Right lobe of liver (tissue), 6 donors: ENCODE results near the gene TFF2. TPM values are rescaled to one million over a fixed set of nuclear protein-coding genes. Genes with fewer than 3 reads are reported as not detected.

Experiments
- ATAC-seq, 4 donors: fragments of 200-7000 bp; cut with Tn5 transposase; one replicate each; pipeline ENCODE4 v1.9.1; 2020; ENCODE audit warnings: mild to moderate bottlenecking in 4 of 4, moderate library complexity in 4 of 4
- DNase-seq, 3 donors: peaks; one replicate each; pipeline ENCODE4 v3.0.0-alpha.2; 2020
- H3K27ac ChIP-seq, 3 donors: fragments of 200-600 bp; one replicate each; pipeline ENCODE4 v1.8.0; 2022
- H3K27me3 ChIP-seq, 2 donors: fragments of 200-600 bp; one replicate each; pipeline ENCODE4 v1.8.0; 2022
- H3K36me3 ChIP-seq, 4 donors: fragments of 200-600 bp; sonication (generic) in 1 of 4; one replicate each; pipeline versions ENCODE4 v1.5.1 to v1.8.0; 2017 to 2022; ENCODE audit warnings: control low read depth in 1 of 4
- H3K4me1 ChIP-seq, 4 donors: fragments of 200-600 bp; sonication (generic) in 1 of 4; one replicate each; pipeline versions ENCODE4 v1.5.1 to v1.8.0; 2017 to 2022; ENCODE audit warnings: control low read depth in 1 of 4
- H3K4me3 ChIP-seq, 3 donors: fragments of 200-600 bp; one replicate each; pipeline ENCODE4 v1.8.0; 2022
- H3K9me3 ChIP-seq, 4 donors: fragments of 200-600 bp; sonication (generic) in 1 of 4; one replicate each; pipeline versions ENCODE4 v1.5.1 to v1.8.0; 2017 to 2022; ENCODE audit warnings: control low read depth in 1 of 4
- CTCF ChIP-seq, 4 donors: fragments of 200-600 bp in 3 of 4; fragments of 450-650 bp in 1 of 4; IDR thresholded peaks; one replicate each; pipeline versions ENCODE4 v1.5.1 to v1.8.0; 2016 to 2022; ENCODE audit warnings: antibody characterized with exemption in 4 of 4, mild to moderate bottlenecking in 2 of 4
- POLR2A ChIP-seq: fragments of 450-650 bp; IDR thresholded peaks from one replicate; pipeline ENCODE4 v1.6.1; 2017; ENCODE audit warnings: antibody characterized with exemption, mild to moderate bottlenecking
- WGBS: methylation state at CpG from one replicate; pipeline ENCODE4 v1.1.6; 2018; ENCODE audit warnings: low coverage, low lambda C conversion rate; ENCODE audit not compliant: insufficient coverage; ENCODE audit errors: missing lambda C conversion rate; 5-methylcytosine and 5-hydroxymethylcytosine counted together
- intact Hi-C, 2 donors: fragments of 100-400 bp; cut with DNase I; formaldehyde crosslinking; loops; one replicate each; pipeline versions ENCODE4 v1.11.2 to v1.14.1; 2022
- total RNA-seq, 6 experiments: library from RNA; depleted of rRNA in 2 of 6; stranded (reverse); fragments of >200 nt in 2 of 6; fragmentation: NEBNext Ultra II Directional in 3 of 6; extraction: Animal tissue kit (Norgen Biotek cat#: 25700) in 3 of 6; gene quantifications; one replicate each; pipeline versions ENCODE4 v1.1.0 to v1.2.4, GENCODE V29; 2016 to 2023
- donor health status: DM: no; HTN: yes; CAD: no.
- donor health status: DM: no; HTN: no; CAD: no.
- donor health status: DM: no; HTN: no; CAD: no.
- donor health status: DM: no; HTN: yes; CAD: no.
- donor health status: DM: no; HTN: yes; CAD: no.

TFF2 gene
- total RNA-seq, 6 experiments from 2014 or later: 0.29 to 0.61 (median 0.49) TPM; not detected in 2

DNA sequence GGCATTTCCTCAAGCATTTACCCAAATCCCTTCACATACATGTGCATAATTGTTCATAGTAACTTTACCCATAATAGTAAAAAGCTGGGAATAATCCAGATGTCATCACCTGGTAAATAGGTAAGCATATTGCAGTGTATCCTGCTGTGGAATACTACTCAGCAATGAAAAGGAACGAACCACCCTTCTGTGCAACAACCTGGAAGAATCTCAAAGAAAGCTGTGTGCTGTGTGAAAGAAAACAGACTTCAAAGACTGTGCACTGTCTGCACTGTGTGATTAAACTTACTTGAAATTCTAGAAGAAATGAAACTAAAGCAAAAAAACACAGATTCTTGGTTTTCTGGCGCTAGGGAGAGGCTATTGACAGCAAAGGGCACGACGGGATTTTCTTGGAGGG, 13.5 kb downstream of the TFF2 start:
- Histone ChIP-seq H3K4me3 (no peak overlapping the region), H3K9me3 (no peaks in the 10 kb centered on the region), H3K4me1 (no peaks in the 10 kb centered on the region), H3K36me3 (no peaks in the 10 kb centered on the region), H3K27me3 (peaks cover 0 to 5% of the 10 kb centered on the region in 2 donors), H3K27ac (no peak overlapping the region)
- TF ChIP-seq POLR2A (no peak), CTCF (IDR thresholded peaks at IDR 0.05) (no peak)
- 84% methylated on average over 4 of the region's 4 CpGs for WGBS
- DNase-seq (no peak), ATAC-seq (no peak)
- intact Hi-C loops: no loop called here

- H3K27ac ChIP-seq: no peak overlapping the region
- intact Hi-C loops: no loop called here
- H3K36me3 ChIP-seq: no peaks in the 10 kb centered on the region
- DNase-seq (peak in 1 of 3 donors; percentile 7), ATAC-seq (no peak)
- no peaks in the 10 kb centered on the region for H3K9me3 ChIP-seq
- H3K27me3 ChIP-seq: peaks cover 0 to 5% of the 10 kb centered on the region in 2 donors
- H3K4me3 ChIP-seq: no peak overlapping the region
- TF ChIP-seq CTCF (IDR thresholded peaks at IDR 0.05) (no peak), POLR2A (no peak)
- H3K4me1 ChIP-seq: no peaks in the 10 kb centered on the region
- WGBS: 39% methylated on average over 9 of the region's 10 CpGs
Observed at GRCh38 chr21:42336054-42336453, 14.7 kb downstream of the TFF2 start.

GRCh38 chr21:42332557-42333317, 18.1 kb downstream of the TFF2 start:
- 56% methylated on average over 4 of the region's 5 CpGs for WGBS
- DNase-seq (peak in 1 of 3 donors; percentile 5), ATAC-seq (no peak)
- intact Hi-C loops: no loop called here
- Histone ChIP-seq H3K27ac (no peak overlapping the region), H3K36me3 (no peaks in the 10 kb centered on the region), H3K4me3 (no peak overlapping the region), H3K9me3 (no peaks in the 10 kb centered on the region), H3K27me3 (peaks cover 0 to 5% of the 10 kb centered on the region in 2 donors), H3K4me1 (no peaks in the 10 kb centered on the region)
- TF ChIP-seq POLR2A (no peak), CTCF (IDR thresholded peaks at IDR 0.05) (no peak)

DNA sequence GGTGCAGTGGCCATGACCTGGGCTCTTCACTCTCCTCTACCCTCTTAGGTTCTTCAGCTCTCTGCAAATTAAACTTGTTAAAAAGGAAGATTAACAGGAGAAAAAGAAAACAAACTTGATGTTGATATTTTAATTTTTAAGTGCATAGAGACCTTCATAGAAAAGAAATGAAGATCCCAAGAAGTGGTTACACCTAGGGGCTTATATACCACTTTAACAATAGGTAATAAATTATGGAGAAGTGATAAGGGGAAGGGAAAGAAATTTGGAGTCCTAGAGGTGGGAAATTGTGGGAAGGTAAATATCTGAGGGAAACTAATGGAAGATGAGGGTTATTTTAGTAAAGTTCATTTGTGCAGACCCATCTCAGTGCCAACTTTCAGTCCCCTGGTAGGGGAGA, 19.1 kb downstream of the TFF2 start:
- no peak overlapping the region for H3K27ac ChIP-seq

More for the DNA sequence above, 19.1 kb downstream of the TFF2 start:
- H3K4me3 ChIP-seq: no peak overlapping the region
- intact Hi-C loops: no loop called here
- DNase-seq: no peak
- no peaks in the 10 kb centered on the region for H3K9me3 ChIP-seq
- H3K27me3 ChIP-seq: peaks cover 0 to 5% of the 10 kb centered on the region in 2 donors
- H3K36me3 ChIP-seq: no peaks in the 10 kb centered on the region
- no peaks in the 10 kb centered on the region for H3K4me1 ChIP-seq
- TF ChIP-seq POLR2A (no peak), CTCF (IDR thresholded peaks at IDR 0.05) (no peak)
- ATAC-seq: no peak
